Measurements from ENCODE around the gene SAMMSON.

Gene SAMMSON

GRCh38 chr3:70064194-70064779 lies 64.8 kb downstream of the SAMMSON start:
- no peaks in the 10 kb centered on the region for H3K9me2 ChIP-seq (replicated peaks; ENCODE audit: control insufficient read depth, low read length)
- H3F3A ChIP-seq (ENCODE audit: control insufficient read depth, insufficient read depth) = no peaks in the 10 kb centered on the region
- H4K20me1 ChIP-seq (ENCODE audit: control insufficient read depth, insufficient read depth, low read depth, low read length) = no peaks in the 10 kb centered on the region
- H3K27me3 ChIP-seq (ENCODE audit: control insufficient read depth, low read length) = peaks cover 8% of the 10 kb centered on the region; the same call in 1 of the 2 replicates
- no peak overlapping the region for H3K4me2 ChIP-seq (ENCODE audit: low read length)
- H3K36me3 ChIP-seq (ENCODE audit: control insufficient read depth, low read length) = no peaks in the 10 kb centered on the region
- H3K9me3 ChIP-seq (ENCODE audit: control insufficient read depth, insufficient read depth, low read length) = no peaks in the 10 kb centered on the region
- TF ChIP-seq EZH2phosphoT487 (IDR thresholded peaks at IDR 0.05; ENCODE audit: borderline replicate concordance, low read length) = no peak
- peak; percentile 77 for TF ChIP-seq CTCF (IDR thresholded peaks at IDR 0.05; ENCODE audit: low read depth, low read length, poor library complexity, severe bottlenecking)
- no peaks in the 10 kb centered on the region for H3K4me1 ChIP-seq (ENCODE audit: control insufficient read depth, low read length)
- H3K79me2 ChIP-seq (ENCODE audit: control insufficient read depth, low read length) = no peaks in the 10 kb centered on the region
- no peak overlapping the region for H3K4me3 ChIP-seq (ENCODE audit: low read length)
- H3K27ac ChIP-seq (ENCODE audit: low read depth, low read length) = no peak overlapping the region

GRCh38 chr3:70065696-70066253 lies 66.2 kb downstream of the SAMMSON start:
- Histone ChIP-seq H3K9me2 (replicated peaks; ENCODE audit: control insufficient read depth, low read length) (no peaks in the 10 kb centered on the region), H3K79me2 (ENCODE audit: control insufficient read depth, low read length) (no peaks in the 10 kb centered on the region), H3K9me3 (ENCODE audit: control insufficient read depth, insufficient read depth, low read length) (no peaks in the 10 kb centered on the region), H3F3A (ENCODE audit: control insufficient read depth, insufficient read depth) (no peaks in the 10 kb centered on the region), H4K20me1 (ENCODE audit: control insufficient read depth, insufficient read depth, low read depth, low read length) (no peaks in the 10 kb centered on the region), H3K4me3 (ENCODE audit: low read length) (no peak overlapping the region), H3K27ac (ENCODE audit: low read depth, low read length) (no peak overlapping the region), H3K27me3 (ENCODE audit: control insufficient read depth, low read length) (peaks cover 10% of the 10 kb centered on the region; the same call in 1 of the 2 replicates), H3K4me1 (ENCODE audit: control insufficient read depth, low read length) (no peaks in the 10 kb centered on the region), H3K36me3 (ENCODE audit: control insufficient read depth, low read length) (no peaks in the 10 kb centered on the region), H3K4me2 (ENCODE audit: low read length) (no peak overlapping the region)
- no peak for TF ChIP-seq EZH2phosphoT487 (IDR thresholded peaks at IDR 0.05; ENCODE audit: borderline replicate concordance, low read length)
- TF ChIP-seq CTCF (IDR thresholded peaks at IDR 0.05; ENCODE audit: low read depth, low read length, poor library complexity, severe bottlenecking) = no peak

- no peaks in the 10 kb centered on the region for H3K9me2 ChIP-seq (replicated peaks; ENCODE audit: control insufficient read depth, low read length)
- no peaks in the 10 kb centered on the region for H4K20me1 ChIP-seq (ENCODE audit: control insufficient read depth, insufficient read depth, low read depth, low read length)
- H3F3A ChIP-seq (ENCODE audit: control insufficient read depth, insufficient read depth) = no peaks in the 10 kb centered on the region
- no peak overlapping the region for H3K4me2 ChIP-seq (ENCODE audit: low read length)
- no peak for TF ChIP-seq EZH2phosphoT487 (IDR thresholded peaks at IDR 0.05; ENCODE audit: borderline replicate concordance, low read length)
- no peak for TF ChIP-seq CTCF (IDR thresholded peaks at IDR 0.05; ENCODE audit: low read depth, low read length, poor library complexity, severe bottlenecking)
- H3K27me3 ChIP-seq (ENCODE audit: control insufficient read depth, low read length) = peaks cover 12% of the 10 kb centered on the region; the same call in 1 of the 2 replicates
- no peaks in the 10 kb centered on the region for H3K9me3 ChIP-seq (ENCODE audit: control insufficient read depth, insufficient read depth, low read length)
- H3K79me2 ChIP-seq (ENCODE audit: control insufficient read depth, low read length) = no peaks in the 10 kb centered on the region
- H3K4me3 ChIP-seq (ENCODE audit: low read length) = no peak overlapping the region
- H3K4me1 ChIP-seq (ENCODE audit: control insufficient read depth, low read length) = no peaks in the 10 kb centered on the region
- H3K27ac ChIP-seq (ENCODE audit: low read depth, low read length) = no peak overlapping the region
- no peaks in the 10 kb centered on the region for H3K36me3 ChIP-seq (ENCODE audit: control insufficient read depth, low read length)
Measured at GRCh38 chr3:70067860-70068521, 68.5 kb downstream of the SAMMSON start.
